ENCODE measurements around the gene EFCAB13.

EFCAB13 gene, protein sequence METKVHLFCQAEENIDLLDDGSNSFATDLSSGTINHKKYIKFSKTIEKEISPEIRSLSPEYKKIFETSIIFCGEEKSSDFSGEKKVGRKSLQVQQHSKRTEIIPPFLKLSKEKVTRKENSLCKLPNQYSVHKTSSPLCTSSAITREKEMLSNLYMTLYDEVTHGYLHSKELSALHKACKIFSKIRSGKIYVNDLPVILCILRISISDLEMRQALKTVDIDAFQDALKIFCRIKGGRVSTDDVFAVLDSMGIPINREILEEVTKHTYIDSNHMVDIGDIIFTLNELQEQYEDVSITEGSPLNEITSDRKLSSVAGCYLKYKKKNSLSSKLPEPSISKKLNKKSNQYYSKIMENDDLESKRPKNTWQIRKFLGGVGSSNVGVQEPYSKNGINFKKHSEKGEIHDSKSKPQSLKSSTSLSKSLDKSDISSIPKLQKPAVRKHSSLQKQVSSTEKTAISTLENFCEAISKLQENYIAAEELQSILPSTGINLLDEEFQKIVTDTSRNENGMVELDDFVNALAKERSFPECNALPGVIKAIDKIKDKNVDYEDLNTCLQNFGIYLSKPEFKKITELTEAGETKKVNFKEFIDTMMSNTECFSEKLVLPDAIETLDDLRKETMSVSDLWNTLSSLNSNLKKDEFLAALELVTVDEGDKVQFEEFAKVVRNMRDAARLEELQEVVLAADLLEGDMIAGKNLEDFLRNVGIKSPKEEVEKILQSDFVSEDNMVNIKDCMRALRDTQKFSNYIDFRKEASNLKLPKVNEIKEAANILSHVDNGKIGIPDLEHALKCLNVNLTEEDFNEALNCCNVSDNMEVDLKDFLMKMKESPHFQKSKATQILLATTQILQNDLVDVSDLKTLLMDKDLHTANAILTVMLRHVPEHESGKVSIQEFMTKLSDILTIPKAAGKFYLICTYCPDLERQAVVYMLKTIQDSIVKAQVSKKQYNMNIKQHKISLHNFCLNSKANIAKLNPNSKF

DNA sequence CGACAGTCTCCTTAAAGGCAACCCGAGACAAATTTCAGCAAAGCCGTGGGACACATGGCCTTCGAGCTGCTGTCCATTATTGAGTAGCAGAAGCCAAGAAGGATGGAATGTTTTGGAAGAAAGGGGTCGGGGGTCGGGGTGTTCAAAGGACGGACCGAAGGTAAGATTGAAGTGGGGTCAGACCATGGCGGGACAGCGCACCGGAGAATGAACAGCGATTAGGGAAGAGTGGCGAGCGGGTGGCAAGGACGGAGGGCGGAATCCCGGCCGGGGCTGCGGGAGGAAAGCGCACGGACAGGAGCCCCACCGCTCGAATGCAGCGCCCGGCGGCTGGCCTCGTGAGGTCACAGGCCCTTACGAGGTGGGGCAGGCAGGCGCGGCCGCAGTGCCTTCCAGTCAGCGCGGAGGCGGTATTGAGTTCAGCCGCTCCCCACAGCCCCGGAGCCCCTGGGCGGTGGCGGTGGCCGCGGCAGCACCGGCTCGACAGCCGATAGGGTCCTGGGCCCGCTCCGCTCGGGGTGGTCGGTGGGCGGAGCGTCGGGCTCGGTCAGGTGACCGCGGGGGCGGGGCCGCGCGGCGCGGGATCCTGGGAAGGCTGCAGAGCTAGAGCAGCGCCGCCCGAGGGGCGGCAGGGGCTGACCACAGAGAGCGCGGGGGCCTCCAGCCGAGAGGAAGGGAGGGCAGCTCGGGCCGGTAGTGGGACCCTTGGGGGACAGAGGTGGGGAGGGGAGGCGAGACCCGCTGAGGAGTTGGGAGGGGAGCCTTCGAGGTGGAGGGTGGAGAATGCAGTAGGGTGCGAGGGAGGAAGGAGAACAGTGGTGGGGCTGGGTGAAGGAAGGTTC, at the start of gene EFCAB13:
TSS of gene EFCAB13 (plus strand) at position 574 of the 842 bp plus-strand sequence. CDS start 4,399 bp downstream, outside the sequence.
- H3K4me2 ChIP-seq: peak within 1 kb of the TSS; percentile 96
- no peaks in the 10 kb centered on the region for H4K20me1 ChIP-seq
- H3K9me3 ChIP-seq: peaks cover 25% of the 10 kb centered on the region
- peak within 1 kb of the TSS; percentile 85 for H3K9ac ChIP-seq
- no peak for TF ChIP-seq Cebpa-rat (IDR thresholded peaks at IDR 0.05)
- H3K27me3 ChIP-seq: no peaks in the 10 kb centered on the region
- peak within 1 kb of the TSS; percentile 92 for H3K27ac ChIP-seq
- H3K36me3 ChIP-seq: no peaks in the 10 kb centered on the region
- H3K4me3 ChIP-seq: peak within 1 kb of the TSS; percentile 76
- H3K4me1 ChIP-seq: peaks cover 16% of the 10 kb centered on the region

DNA sequence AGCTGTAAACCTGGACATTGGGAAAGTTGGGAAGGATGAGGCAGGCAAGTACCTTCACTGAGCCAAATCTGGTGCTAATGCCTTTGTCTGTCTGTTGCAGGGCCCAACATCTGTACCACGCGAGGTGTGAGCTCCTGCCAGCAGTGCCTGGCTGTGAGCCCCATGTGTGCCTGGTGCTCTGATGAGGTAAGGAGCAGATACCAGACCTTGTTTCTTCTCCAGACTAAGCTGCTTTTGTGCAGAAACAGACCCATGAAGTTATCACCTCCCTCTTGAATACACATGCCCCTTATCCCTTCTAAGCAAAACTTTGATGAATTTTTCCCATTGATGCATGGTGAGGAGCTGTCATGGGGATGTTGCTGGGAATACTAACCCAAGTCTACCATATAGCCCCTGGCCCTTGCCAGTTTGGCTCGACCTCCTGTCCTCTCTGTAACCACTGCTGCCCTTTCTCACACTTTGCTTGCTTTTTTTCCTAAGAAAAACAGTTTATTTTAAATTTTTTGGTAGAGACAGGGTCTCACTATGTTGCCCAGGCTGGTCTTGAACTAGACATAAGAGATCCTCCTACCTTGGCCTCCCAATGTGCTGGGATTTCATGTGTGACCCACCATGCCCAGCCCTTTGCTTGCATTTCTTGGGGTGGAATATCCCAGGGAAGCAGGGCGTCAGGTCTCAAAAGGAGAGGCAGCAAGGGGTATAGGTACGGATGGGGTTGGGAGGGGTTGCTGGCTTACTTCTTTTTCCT, 49.3 kb upstream of the EFCAB13 start:
- H3K4me1 ChIP-seq: peaks cover 65% of the 10 kb centered on the region

DNA sequence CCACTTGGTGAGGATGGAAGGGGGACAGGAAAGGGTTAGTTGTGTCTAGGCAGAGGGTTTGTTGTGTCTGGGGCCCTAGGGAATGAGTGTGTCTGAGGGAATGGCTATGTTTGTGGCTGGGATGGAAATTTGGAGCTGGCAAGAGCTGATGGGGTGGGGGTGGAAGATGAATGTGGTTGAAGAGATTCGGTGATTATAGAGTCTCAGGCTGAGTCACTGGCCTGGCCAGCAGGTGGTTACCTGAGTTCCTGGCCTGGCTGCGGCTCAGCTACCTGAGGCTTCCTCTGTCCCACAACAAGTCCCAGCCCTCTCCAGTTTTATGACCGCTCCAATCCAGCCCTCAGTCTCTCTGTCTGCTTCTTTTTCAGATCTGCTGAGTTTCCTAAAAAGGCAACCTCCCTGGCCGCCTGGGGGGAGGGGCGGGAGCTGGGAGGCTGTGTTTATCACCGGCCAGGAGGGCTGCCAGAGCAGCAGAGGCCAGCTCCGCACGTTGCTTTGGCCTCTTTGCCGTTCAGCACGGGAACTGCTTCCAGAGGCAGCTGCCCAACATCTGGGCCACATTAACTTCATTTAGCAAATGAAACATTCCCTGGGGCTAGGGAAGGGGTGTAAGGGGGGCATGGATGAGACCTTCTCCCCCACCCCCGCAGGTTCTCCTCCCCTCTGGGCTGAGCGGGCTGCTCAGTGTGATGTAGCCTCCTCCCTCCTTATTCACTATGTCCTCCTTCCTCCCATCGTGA, 48.3 kb upstream of the EFCAB13 start:
- Histone ChIP-seq H3K27ac (peak overlapping the region; percentile 36), H3K9me3 (no peaks in the 10 kb centered on the region), H3K4me3 (no peak overlapping the region), H3K4me2 (peak overlapping the region; percentile 83), H3K9ac (no peak overlapping the region), H3K27me3 (no peaks in the 10 kb centered on the region), H3K4me1 (peaks cover 74% of the 10 kb centered on the region), H4K20me1 (no peaks in the 10 kb centered on the region), H3K36me3 (no peaks in the 10 kb centered on the region)
- TF ChIP-seq Cebpa-rat (IDR thresholded peaks at IDR 0.05): no peak

More for the DNA sequence above, 49.3 kb upstream of the EFCAB13 start:
- H3K27ac ChIP-seq: no peak overlapping the region
- no peak overlapping the region for H3K9ac ChIP-seq
- TF ChIP-seq Cebpa-rat (IDR thresholded peaks at IDR 0.05): no peak
- no peaks in the 10 kb centered on the region for H3K27me3 ChIP-seq
- H3K36me3 ChIP-seq: no peaks in the 10 kb centered on the region
- no peak overlapping the region for H3K4me3 ChIP-seq
- no peaks in the 10 kb centered on the region for H4K20me1 ChIP-seq
- peak overlapping the region; percentile 83 for H3K4me2 ChIP-seq
- peaks cover 3% of the 10 kb centered on the region for H3K9me3 ChIP-seq

DNA sequence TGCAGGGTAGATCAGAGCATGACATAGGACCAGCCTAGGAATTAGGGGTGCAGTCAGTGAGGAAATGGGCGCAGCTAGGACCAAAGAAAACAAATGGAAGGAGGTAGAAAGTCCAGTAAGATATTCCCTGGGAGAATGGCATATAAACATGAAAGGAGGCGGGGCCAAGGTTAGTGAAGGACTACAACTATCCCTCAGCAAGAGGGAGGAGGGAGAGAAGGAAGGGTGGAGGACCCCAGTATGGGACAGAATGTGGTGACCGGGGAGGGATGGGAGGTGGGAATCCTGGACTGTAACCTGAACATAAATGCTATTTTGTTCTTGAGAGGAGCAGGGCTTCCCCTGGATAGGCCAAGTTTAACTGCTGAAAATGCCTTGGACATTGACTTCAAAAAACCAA, 47.3 kb upstream of the EFCAB13 start:
- Histone ChIP-seq H3K4me1 (peaks cover 80% of the 10 kb centered on the region), H3K36me3 (no peaks in the 10 kb centered on the region), H3K9me3 (no peaks in the 10 kb centered on the region), H3K9ac (no peak overlapping the region), H3K4me3 (no peak overlapping the region), H3K27ac (peak overlapping the region; percentile 36), H4K20me1 (no peaks in the 10 kb centered on the region), H3K27me3 (no peaks in the 10 kb centered on the region), H3K4me2 (peak overlapping the region; percentile 83)
- no peak for TF ChIP-seq Cebpa-rat (IDR thresholded peaks at IDR 0.05)

DNA sequence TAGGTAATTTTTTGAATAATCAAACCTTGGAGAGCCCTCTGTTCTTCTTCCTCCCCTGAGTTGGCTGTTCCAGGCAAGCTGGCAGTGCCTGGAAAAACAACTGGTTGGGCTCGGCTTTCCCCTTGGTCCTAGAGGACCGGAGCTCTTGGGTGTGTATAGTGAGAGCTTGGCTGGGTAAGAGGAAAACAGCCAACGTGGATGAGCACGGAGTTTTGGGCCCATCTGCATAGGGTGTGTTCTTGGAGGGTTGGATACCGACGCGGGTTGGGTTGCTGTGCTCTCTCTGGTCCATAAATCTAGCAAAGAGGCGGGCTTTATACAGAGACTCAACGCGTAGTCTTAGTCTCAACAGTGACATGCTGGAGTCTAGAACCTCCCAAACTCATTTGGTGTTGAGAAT, 46.9 kb upstream of the EFCAB13 start:
- peaks cover 84% of the 10 kb centered on the region for H3K4me1 ChIP-seq
- TF ChIP-seq Cebpa-rat (IDR thresholded peaks at IDR 0.05): no peak
- H3K4me2 ChIP-seq: peak overlapping the region; percentile 83
- H3K27me3 ChIP-seq: no peaks in the 10 kb centered on the region
- no peak overlapping the region; the same call in 1 of the 2 replicates for H3K27ac ChIP-seq
- H3K36me3 ChIP-seq: no peaks in the 10 kb centered on the region
- no peaks in the 10 kb centered on the region for H4K20me1 ChIP-seq
- H3K9ac ChIP-seq: no peak overlapping the region
- no peak overlapping the region for H3K4me3 ChIP-seq
- H3K9me3 ChIP-seq: no peaks in the 10 kb centered on the region

DNA sequence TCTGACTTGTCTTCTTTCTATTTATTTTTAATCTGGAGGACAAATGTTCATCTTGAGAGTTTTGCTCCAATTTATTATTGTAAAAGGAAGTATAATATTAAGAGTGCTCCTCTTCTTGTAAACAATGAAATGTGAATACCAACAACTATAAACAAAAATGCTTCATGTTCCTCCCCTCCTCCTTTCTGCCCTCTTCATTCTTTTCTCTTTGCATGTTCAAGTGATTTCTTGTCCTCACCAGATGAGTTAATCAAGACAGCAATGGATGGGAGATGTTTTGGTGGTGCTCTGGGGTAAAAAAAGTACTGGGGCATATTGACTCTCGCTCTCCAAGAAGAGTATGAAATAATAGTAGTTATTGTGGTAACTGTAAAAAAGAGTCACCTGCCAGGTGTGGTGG, 45.8 kb upstream of the EFCAB13 start:
- Histone ChIP-seq H3K9me3 (no peaks in the 10 kb centered on the region), H3K4me2 (peak overlapping the region; percentile 83), H3K36me3 (no peaks in the 10 kb centered on the region), H3K9ac (no peak overlapping the region), H3K27ac (peak overlapping the region; percentile 68), H3K4me1 (peaks cover 92% of the 10 kb centered on the region), H3K4me3 (no peak overlapping the region), H4K20me1 (no peaks in the 10 kb centered on the region), H3K27me3 (no peaks in the 10 kb centered on the region)
- TF ChIP-seq Cebpa-rat (IDR thresholded peaks at IDR 0.05): no peak

DNA sequence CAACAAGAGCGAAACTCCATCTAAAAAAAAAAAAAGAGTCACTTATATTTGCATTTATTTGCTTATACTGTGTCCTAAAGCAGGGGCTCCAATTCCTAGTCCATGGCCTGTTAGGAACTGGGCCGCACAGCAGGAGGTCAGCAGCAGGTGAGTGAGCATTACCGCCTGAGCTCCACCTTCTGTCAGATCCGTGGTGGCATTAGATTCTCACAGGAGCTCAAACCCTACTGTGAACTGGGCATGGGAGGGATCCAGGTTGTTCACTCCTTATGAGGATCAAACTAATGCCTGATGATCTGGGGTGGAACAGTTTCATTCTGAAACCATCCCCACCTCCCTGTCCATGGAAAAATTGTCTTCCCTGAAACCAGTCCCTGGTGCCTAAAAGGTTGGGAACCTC, 45.2 kb upstream of the EFCAB13 start:
- H3K4me2 ChIP-seq: peak overlapping the region; percentile 83
- H3K4me3 ChIP-seq: 0 out of 2 replicates have a peak overlapping the region, but pooled peaks have one; percentile 22
- TF ChIP-seq Cebpa-rat (IDR thresholded peaks at IDR 0.05): no peak
- no peaks in the 10 kb centered on the region for H3K9me3 ChIP-seq
- no peaks in the 10 kb centered on the region for H3K36me3 ChIP-seq
- peaks cover 97% of the 10 kb centered on the region for H3K4me1 ChIP-seq
- peak overlapping the region; percentile 68 for H3K27ac ChIP-seq
- H3K9ac ChIP-seq: no peak overlapping the region
- H4K20me1 ChIP-seq: no peaks in the 10 kb centered on the region
- no peaks in the 10 kb centered on the region for H3K27me3 ChIP-seq

All from BLaER1 (cell line).